Measurements from ENCODE around the gene TRAPPC12.

DNA sequence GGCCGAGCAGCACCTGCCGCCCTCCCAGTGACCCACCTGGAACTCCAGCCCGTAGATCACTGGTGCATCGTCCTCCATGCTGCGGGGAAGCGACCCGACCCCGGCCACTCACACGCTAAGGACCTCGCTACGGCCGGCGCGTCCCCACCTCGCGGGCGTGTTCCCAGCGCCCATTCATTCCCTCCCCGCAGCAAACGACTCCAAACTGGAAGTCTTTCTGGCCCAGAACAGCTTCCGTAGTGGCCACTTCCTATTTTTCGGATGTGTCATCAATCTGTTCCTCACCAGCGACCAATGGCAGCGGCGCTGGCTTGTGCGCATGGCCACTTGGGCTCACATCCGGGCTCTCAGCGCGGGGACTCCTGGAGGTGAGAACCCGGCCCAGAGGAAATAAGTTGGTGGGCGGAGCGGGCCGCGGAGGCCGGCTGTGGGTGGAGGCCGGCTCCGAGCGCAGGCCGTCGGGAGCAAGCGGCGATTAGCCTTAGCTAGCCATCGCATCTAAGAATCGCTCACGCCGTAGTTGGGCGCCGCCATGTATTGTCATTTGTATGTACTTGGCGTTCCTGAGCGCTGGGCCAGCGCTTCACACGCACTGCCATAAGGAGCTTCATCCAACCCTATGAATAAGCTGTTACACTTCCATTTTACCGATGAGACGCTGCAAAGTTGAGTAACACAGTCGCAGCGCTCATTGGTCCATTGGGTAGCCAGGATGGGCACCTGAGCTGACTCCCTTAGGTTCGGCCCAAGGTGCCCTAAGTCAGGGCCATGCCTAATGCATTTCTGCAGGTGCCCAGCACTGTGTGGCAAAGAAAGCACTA lies 1.7 kb upstream of the TRAPPC12 start, which contains the start of gene EIPR1:
- TF ChIP-seq, protein P1, sequence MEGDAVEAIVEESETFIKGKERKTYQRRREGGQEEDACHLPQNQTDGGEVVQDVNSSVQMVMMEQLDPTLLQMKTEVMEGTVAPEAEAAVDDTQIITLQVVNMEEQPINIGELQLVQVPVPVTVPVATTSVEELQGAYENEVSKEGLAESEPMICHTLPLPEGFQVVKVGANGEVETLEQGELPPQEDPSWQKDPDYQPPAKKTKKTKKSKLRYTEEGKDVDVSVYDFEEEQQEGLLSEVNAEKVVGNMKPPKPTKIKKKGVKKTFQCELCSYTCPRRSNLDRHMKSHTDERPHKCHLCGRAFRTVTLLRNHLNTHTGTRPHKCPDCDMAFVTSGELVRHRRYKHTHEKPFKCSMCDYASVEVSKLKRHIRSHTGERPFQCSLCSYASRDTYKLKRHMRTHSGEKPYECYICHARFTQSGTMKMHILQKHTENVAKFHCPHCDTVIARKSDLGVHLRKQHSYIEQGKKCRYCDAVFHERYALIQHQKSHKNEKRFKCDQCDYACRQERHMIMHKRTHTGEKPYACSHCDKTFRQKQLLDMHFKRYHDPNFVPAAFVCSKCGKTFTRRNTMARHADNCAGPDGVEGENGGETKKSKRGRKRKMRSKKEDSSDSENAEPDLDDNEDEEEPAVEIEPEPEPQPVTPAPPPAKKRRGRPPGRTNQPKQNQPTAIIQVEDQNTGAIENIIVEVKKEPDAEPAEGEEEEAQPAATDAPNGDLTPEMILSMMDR (IDR thresholded peaks at IDR 0.05): peak in 3 of 6 experiments; percentile 11 to 32 (median 21)
- peak in 1 of 2 donors; percentile 90 for TF ChIP-seq POLR2A (IDR thresholded peaks at IDR 0.05)

Measured in thyroid gland (tissue), 4 donors.